H9 (cell line): ENCODE data around the gene BTN1A1. TPM values are rescaled to one million over a fixed set of nuclear protein-coding genes. Genes with fewer than 3 reads are reported as not detected.
"Not testable (repeated sequence)": the region's sequence is repeated elsewhere in the genome, so short reads cannot be mapped to it uniquely, and the experiment has no call there.

Experiments
- DNase-seq: peaks from one replicate; pipeline ENCODE4 v3.0.0-alpha.2; 2017
- H2AFZ ChIP-seq: one replicate; pipeline ENCODE4 v1.6.1; 2013; ENCODE audit warnings: mild to moderate bottlenecking, low read length, control low read depth, moderate library complexity
- H2AK5ac ChIP-seq: 2 replicates; pipeline ENCODE4 v1.6.1; 2013; ENCODE audit warnings: low read length, control low read depth, mixed read lengths; ENCODE audit not compliant: insufficient read length
- H2BK120ac ChIP-seq: one replicate; pipeline ENCODE4 v1.6.1; 2013; ENCODE audit warnings: low read depth, mild to moderate bottlenecking, low read length, control low read depth, inconsistent platforms; ENCODE audit not compliant: poor library complexity, severe bottlenecking
- H2BK12ac ChIP-seq: 2 replicates; pipeline ENCODE4 v1.6.1; 2013; ENCODE audit warnings: low read length, control low read depth, mixed read lengths, low read depth; ENCODE audit not compliant: insufficient read length
- H2BK15ac ChIP-seq: 2 replicates; pipeline ENCODE4 v1.6.1; 2013; ENCODE audit warnings: low read depth, low read length, control low read depth
- H2BK20ac ChIP-seq: one replicate; pipeline ENCODE4 v1.6.1; 2013; ENCODE audit warnings: low read depth, mild to moderate bottlenecking, low read length, control low read depth, inconsistent platforms; ENCODE audit not compliant: poor library complexity, severe bottlenecking
- H2BK5ac ChIP-seq: 2 replicates; pipeline ENCODE4 v1.6.1; 2013; ENCODE audit warnings: low read length, control low read depth, mixed read lengths; ENCODE audit not compliant: insufficient read length
- H3K14ac ChIP-seq: 2 replicates; pipeline ENCODE4 v1.6.1; 2013; ENCODE audit warnings: low read length, control low read depth; ENCODE audit not compliant: insufficient read depth
- H3K18ac ChIP-seq: 2 replicates; pipeline ENCODE4 v1.6.1; 2013; ENCODE audit warnings: low read depth, mild to moderate bottlenecking, mixed read lengths, low read length, control low read depth; ENCODE audit not compliant: insufficient read length
- H3K23ac ChIP-seq: 2 replicates; pipeline ENCODE4 v1.6.1; 2013; ENCODE audit warnings: low read length, control low read depth, mixed read lengths, low read depth; ENCODE audit not compliant: insufficient read length
- H3K23me2 ChIP-seq: 2 replicates; pipeline ENCODE4 v1.6.1; 2013; ENCODE audit warnings: low read depth, mild to moderate bottlenecking, mixed read lengths, low read length, control low read depth; ENCODE audit not compliant: insufficient read length, poor library complexity, severe bottlenecking
- H3K27ac ChIP-seq: 2 replicates; pipeline ENCODE4 v1.5.1; 2013; ENCODE audit warnings: low read length, control low read depth, mixed read lengths, low read depth; ENCODE audit not compliant: insufficient read length
- H3K27me3 ChIP-seq: 2 replicates; pipeline ENCODE4 v1.6.1; 2013; ENCODE audit warnings: low read length, control low read depth, inconsistent platforms; ENCODE audit not compliant: insufficient read depth
- H3K4ac ChIP-seq: 2 replicates; pipeline ENCODE4 v1.6.1; 2013; ENCODE audit warnings: low read depth, mild to moderate bottlenecking, control low read depth, inconsistent platforms, low read length, moderate library complexity
- H3K4me1 ChIP-seq: 2 replicates; pipeline ENCODE4 v1.6.1; 2013; ENCODE audit warnings: low read length, control low read depth, inconsistent platforms; ENCODE audit not compliant: insufficient read depth
- H3K4me2 ChIP-seq: 2 replicates; pipeline ENCODE4 v1.6.1; 2013; ENCODE audit warnings: low read length, control low read depth, mixed read lengths; ENCODE audit not compliant: insufficient read length, insufficient read depth
- H3K56ac ChIP-seq: 2 replicates; pipeline ENCODE4 v1.6.1; 2013; ENCODE audit warnings: low read depth, mild to moderate bottlenecking, mixed read lengths, low read length, control low read depth; ENCODE audit not compliant: insufficient read length
- H3K79me1 ChIP-seq: 2 replicates; pipeline ENCODE4 v1.6.1; 2013; ENCODE audit warnings: low read depth, mild to moderate bottlenecking, moderate library complexity, low read length, control low read depth, inconsistent platforms; ENCODE audit not compliant: insufficient read depth, poor library complexity, severe bottlenecking
- H3K79me2 ChIP-seq: 2 replicates; pipeline ENCODE4 v1.6.1; 2013; ENCODE audit warnings: low read length, control low read depth, inconsistent platforms; ENCODE audit not compliant: insufficient read depth
- H3K9ac ChIP-seq: 2 replicates; pipeline ENCODE4 v1.6.1; 2013; ENCODE audit warnings: low read length, control low read depth, mixed read lengths; ENCODE audit not compliant: insufficient read length; ENCODE audit errors: extremely low read depth
- H3K9me3 ChIP-seq: one replicate; pipeline ENCODE4 v1.6.1; 2013; ENCODE audit warnings: low read depth, low read length, inconsistent platforms; ENCODE audit not compliant: control insufficient read depth
- H3T11ph ChIP-seq: one replicate; pipeline ENCODE4 v1.6.1; 2013; ENCODE audit warnings: mild to moderate bottlenecking, low read length, control low read depth, inconsistent platforms
- H4K20me1 ChIP-seq: one replicate; pipeline ENCODE4 v1.6.1; 2013; ENCODE audit not compliant: control insufficient read depth, insufficient read length, insufficient read depth
- H4K5ac ChIP-seq: 2 replicates; pipeline ENCODE4 v1.6.1; 2013; ENCODE audit warnings: low read depth, mild to moderate bottlenecking, mixed read lengths, low read length, control low read depth; ENCODE audit not compliant: insufficient read length
- H4K8ac ChIP-seq: replicated peaks from 2 replicates; pipeline ENCODE4 v1.6.1; 2013; ENCODE audit warnings: low read length, control low read depth, mixed read lengths, low read depth; ENCODE audit not compliant: insufficient read length
- H4K91ac ChIP-seq: 2 replicates; pipeline ENCODE4 v1.6.1; 2013; ENCODE audit warnings: low read depth, mild to moderate bottlenecking, moderate library complexity, mixed read lengths, low read length, control low read depth; ENCODE audit not compliant: insufficient read length
- H3K27ac Mint-ChIP-seq, 3 experiments: 2 replicates in 2 of 3; 3 replicates in 1 of 3; pipeline ENCODE4 v1.8.0; 2020 to 2021; ENCODE audit warnings: mixed read lengths in 3 of 3, mild to moderate bottlenecking in 1 of 3, moderate library complexity in 1 of 3
- H3K27me3 Mint-ChIP-seq: 2 replicates; pipeline ENCODE4 v1.8.0; 2021; ENCODE audit warnings: low read depth, mild to moderate bottlenecking, moderate library complexity, mixed read lengths
- H3K36me3 Mint-ChIP-seq, 3 experiments: 2 replicates in 2 of 3; 3 replicates in 1 of 3; pipeline ENCODE4 v1.8.0; 2020 to 2021; ENCODE audit warnings: low read depth in 3 of 3, mixed read lengths in 3 of 3; ENCODE audit not compliant: insufficient read depth in 1 of 3
- H3K4me1 Mint-ChIP-seq, 2 experiments: 2 replicates each; pipeline ENCODE4 v1.8.0; 2020; ENCODE audit warnings: mixed read lengths in 2 of 2
- H3K4me3 Mint-ChIP-seq, 2 experiments: 2 replicates in 1 of 2; 3 replicates in 1 of 2; pipeline ENCODE4 v1.8.0; 2020 to 2021; ENCODE audit warnings: mild to moderate bottlenecking in 2 of 2, mixed read lengths in 2 of 2, moderate library complexity in 1 of 2
- H3K9me3 Mint-ChIP-seq, 2 experiments: 2 replicates in 1 of 2; 3 replicates in 1 of 2; pipeline ENCODE4 v1.8.0; 2020; ENCODE audit warnings: mild to moderate bottlenecking in 2 of 2, mixed read lengths in 2 of 2, moderate library complexity in 1 of 2
- CTCF ChIP-seq: fragments of 200-600 bp; sonication (generic); conservative IDR thresholded peaks from 3 replicates; pipeline ENCODE4 v1.8.0; 2021; ENCODE audit warnings: antibody characterized with exemption, mild to moderate bottlenecking
- WGBS: extraction: QIAGEN DNeasy Blood & Tissue Kit; methylation state at CpG from one replicate; pipeline ENCODE4 v1.1.7; 2013; ENCODE audit warnings: missing lambda C conversion rate, low lambda C conversion rate, mixed read lengths; ENCODE audit not compliant: insufficient read length; ENCODE audit errors: extremely low coverage; 5-methylcytosine and 5-hydroxymethylcytosine counted together
- total RNA-seq: library from RNA; stranded (reverse); gene quantifications from 2 replicates; pipeline ENCODE4 v1.2.1, GENCODE V29; 2021

BTN1A1 gene
- total RNA-seq, 1 experiment from 2014 or later = 0.15 TPM

DNA sequence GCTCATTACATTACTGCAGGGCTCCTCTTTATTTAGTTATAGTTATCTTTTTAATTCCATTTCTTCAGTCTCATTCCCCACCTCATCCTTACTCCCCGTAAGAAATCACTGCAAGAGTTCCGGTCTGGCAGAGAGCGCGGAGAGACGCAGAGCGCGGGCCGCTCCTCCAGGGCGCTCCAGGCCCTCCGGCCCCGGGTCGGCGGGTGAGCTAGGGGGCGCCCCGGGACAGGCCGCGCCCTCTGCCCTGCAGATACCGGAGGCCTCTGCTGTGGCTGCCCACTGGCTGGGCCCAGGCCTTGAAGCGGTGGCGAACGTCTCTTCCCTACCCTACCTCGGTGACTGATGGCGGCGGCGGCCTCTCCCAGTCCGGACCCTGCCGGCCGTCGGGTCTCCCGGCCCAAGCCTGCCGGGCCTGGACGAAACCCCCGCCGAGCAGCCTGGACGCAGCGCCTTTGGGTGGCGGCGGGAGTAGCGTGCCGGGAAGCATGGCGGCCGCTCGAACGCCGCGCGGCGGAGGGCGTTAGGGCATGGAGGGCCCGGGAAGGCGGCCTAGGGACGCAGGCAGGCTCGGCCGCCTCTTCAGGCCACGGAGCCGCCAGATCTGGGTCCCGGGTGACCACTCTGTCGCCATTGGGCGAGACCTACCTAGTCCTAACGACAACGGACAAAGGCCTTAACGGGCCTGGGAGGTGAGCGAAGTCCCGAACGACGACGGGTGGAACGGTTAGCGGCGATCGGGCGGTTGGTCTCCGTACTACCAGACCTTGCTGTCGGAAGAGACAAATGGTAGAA is 21.7 kb downstream of the BTN1A1 start:
- Histone ChIP-seq H3K4me2 (peak overlapping the region; percentile 57), H2BK120ac (peak overlapping the region; percentile 8), H3K79me1 (no peaks in the 10 kb centered on the region), H3K4me1 (no peaks in the 10 kb centered on the region), H3K79me2 (no peaks in the 10 kb centered on the region), H3T11ph (no peak overlapping the region), H4K5ac (no peak overlapping the region), H4K20me1 (no peaks in the 10 kb centered on the region), H3K23ac (no peak overlapping the region), H3K27ac (no peak overlapping the region), H4K91ac (no peak overlapping the region), H3K9me3 (no peaks in the 10 kb centered on the region), H2BK12ac (no peak overlapping the region), H3K18ac (peak overlapping the region; percentile 91), H2BK15ac (no peak overlapping the region), H3K4ac (no peak overlapping the region; the same call in 1 of the 2 replicates), H3K9ac (peak overlapping the region; percentile 79), H3K23me2 (peaks cover 5% of the 10 kb centered on the region), H4K8ac (no peak overlapping the region), H2AFZ (no peak overlapping the region), H2BK5ac (no peak overlapping the region), H2BK20ac (no peak overlapping the region), H3K27me3 (no peaks in the 10 kb centered on the region), H2AK5ac (no peak overlapping the region), H3K14ac (peak overlapping the region; percentile 99), H3K56ac (no peak overlapping the region)
- WGBS = no CpG with 5 or more reads among the region's 74 CpGs
- peak; percentile 87 for DNase-seq
- Mint-ChIP-seq H3K27me3 (peaks cover 2% of the 10 kb centered on the region; the same call in 1 of the 2 replicates), H3K27ac (peak overlapping the region; percentile 14 to 95 (median 84); a peak in 6 of 7 replicates), H3K9me3 (no peaks in the 10 kb centered on the region; a peak in 1 of 5 replicates), H3K4me1 (peaks cover 25 to 29% of the 10 kb centered on the region in 2 experiments), H3K4me3 (peak overlapping the region; percentile 85 to 91), H3K36me3 (no peaks in the 10 kb centered on the region; a peak in 1 of 7 replicates)
- TF ChIP-seq CTCF = peak; percentile 64

- H3K27ac ChIP-seq, H2BK120ac ChIP-seq, H3K27me3 Mint-ChIP-seq, H2BK5ac ChIP-seq, H4K91ac ChIP-seq, H3K14ac ChIP-seq, H2AFZ ChIP-seq, H4K20me1 ChIP-seq, H3K23me2 ChIP-seq, H3K79me1 ChIP-seq, H3K9me3 ChIP-seq, H3T11ph ChIP-seq, H4K5ac ChIP-seq, DNase-seq, H3K23ac ChIP-seq, H3K4ac ChIP-seq, H3K56ac ChIP-seq, H2AK5ac ChIP-seq, H2BK12ac ChIP-seq, H3K27me3 ChIP-seq, H3K9me3 Mint-ChIP-seq, H2BK20ac ChIP-seq, H3K36me3 Mint-ChIP-seq, H2BK15ac ChIP-seq, H4K8ac ChIP-seq, H3K4me1 ChIP-seq, H3K18ac ChIP-seq, H3K79me2 ChIP-seq: not testable (repeated sequence)
- peak overlapping the region; percentile 57 for H3K4me2 ChIP-seq
- Mint-ChIP-seq H3K27ac (peak overlapping the region in 2 of 3 experiments; percentile 55 to 93; a peak in 5 of 7 replicates), H3K4me1 (peaks cover 30 to 33% of the 10 kb centered on the region in 2 experiments), H3K4me3 (peak overlapping the region; percentile 85 to 91)
- H3K9ac ChIP-seq = peak overlapping the region; percentile 79
- no CpG with 5 or more reads among the region's 11 CpGs for WGBS
Measured at GRCh38 chr6:26522486-26523228, 22.6 kb downstream of the BTN1A1 start.
